ENCODE measurements around the gene WNT16.
"Not testable (repeated sequence)": the region's sequence is repeated elsewhere in the genome, so short reads cannot be mapped to it uniquely, and the experiment has no call there.

The WNT16 gene

GRCh38 chr7:121306565-121306964, 22.2 kb upstream of the WNT16 start:
- no peak for DNase-seq

GRCh38 chr7:121307021-121307574, 21.7 kb upstream of the WNT16 start:
- DNase-seq = no peak

GRCh38 chr7:121313220-121313792, 15.5 kb upstream of the WNT16 start:
- no peak for DNase-seq

GRCh38 chr7:121313793-121314676, 14.8 kb upstream of the WNT16 start:
- no peak for DNase-seq

GRCh38 chr7:121315170-121315569, 13.6 kb upstream of the WNT16 start:
- DNase-seq = not testable (repeated sequence)

GRCh38 chr7:121322460-121322859, 6.3 kb upstream of the WNT16 start:
- DNase-seq = no peak

- no peak for DNase-seq
These were observed 5.1 kb upstream of the WNT16 start for GRCh38 chr7:121323515-121324302.

- DNase-seq = no peak
These were observed 1.1 kb upstream of the WNT16 start for GRCh38 chr7:121327671-121328070.

GRCh38 chr7:121329191-121330052, 622 bp downstream of the WNT16 start:
- no peak for DNase-seq

GRCh38 chr7:121330053-121330833, 1.4 kb downstream of the WNT16 start:
- no peak for DNase-seq

GRCh38 chr7:121331048-121331447, 2.2 kb downstream of the WNT16 start:
- no peak for DNase-seq

GRCh38 chr7:121331574-121331973, 2.8 kb downstream of the WNT16 start:
- no peak for DNase-seq

GRCh38 chr7:121334376-121334775, 5.6 kb downstream of the WNT16 start:
- DNase-seq = no peak

GRCh38 chr7:121334875-121335648, 6.3 kb downstream of the WNT16 start:
- DNase-seq = no peak

- no peak for DNase-seq
These were observed 7.8 kb downstream of the WNT16 start for GRCh38 chr7:121336579-121336978.

GRCh38 chr7:121337398-121337797, 8.6 kb downstream of the WNT16 start:
- no peak for DNase-seq

GRCh38 chr7:121339082-121339481, 10.3 kb downstream of the WNT16 start:
- DNase-seq = no peak

- no peak for DNase-seq
These were observed 13.1 kb downstream of the WNT16 start for GRCh38 chr7:121341933-121342332.

GRCh38 chr7:121342631-121343030, 13.8 kb downstream of the WNT16 start:
- DNase-seq = no peak

- DNase-seq = no peak
These were observed 14.5 kb downstream of the WNT16 start for GRCh38 chr7:121343302-121343701.
